DMS153 treated with DMSO at 0.1 percent for 48 hours (cell line): ENCODE results near the gene MFSD6.

Experiments
- DNase-seq: peaks from one replicate; lab custom pipeline; 2025; ENCODE audit not compliant: unreplicated experiment; lab: John Stamatoyannopoulos, UW

Gene MFSD6

DNA sequence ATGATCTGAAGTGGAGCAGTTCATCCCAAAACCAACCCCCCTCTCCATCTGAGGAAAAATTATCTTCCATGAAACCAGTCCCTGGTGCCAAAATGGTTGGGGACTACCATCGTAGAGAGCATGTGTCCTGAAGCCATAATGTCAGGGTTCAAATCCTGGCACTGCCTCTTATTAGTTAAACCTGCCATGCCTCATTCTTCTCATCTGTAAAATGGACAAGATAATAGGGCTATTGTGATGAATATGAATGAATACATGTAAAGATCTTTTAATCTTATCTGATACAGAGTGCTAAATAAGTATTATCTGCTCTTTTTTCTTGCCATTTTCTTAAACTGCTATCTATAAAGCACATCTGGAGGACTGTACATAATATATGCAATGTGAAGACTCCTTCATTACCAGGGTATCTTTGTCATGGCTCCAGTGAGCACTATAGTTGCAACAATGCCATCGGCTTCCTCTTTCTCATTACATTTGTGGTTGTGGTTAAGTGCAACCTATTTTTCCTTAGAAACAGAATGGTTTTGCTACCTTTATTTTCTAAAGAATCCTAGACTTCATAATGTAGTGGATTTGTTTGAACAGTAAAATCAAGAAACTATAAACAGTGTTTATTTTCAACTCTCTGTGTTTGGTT lies 27.0 kb downstream of the MFSD6 start:
- no peak for DNase-seq

DNA sequence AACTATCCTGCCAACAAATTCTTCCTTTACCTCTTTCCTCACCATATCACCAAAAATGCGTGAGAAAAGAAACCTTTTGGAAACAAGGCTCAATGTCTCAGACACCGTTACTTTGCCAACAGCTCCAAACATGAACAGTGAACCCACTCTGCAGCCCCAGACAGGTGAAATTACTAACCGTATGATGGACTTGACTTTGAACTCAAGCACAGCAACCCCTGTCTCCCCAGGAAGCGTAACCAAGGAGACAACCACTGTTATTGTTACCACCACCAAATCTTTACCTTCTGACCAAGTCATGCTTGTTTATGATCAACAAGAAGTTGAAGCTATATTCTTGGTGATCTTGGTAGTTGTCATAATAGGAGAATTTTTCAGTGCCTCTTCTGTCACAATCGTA lies 28.4 kb downstream of the MFSD6 start:
- DNase-seq, result no peak

DNA sequence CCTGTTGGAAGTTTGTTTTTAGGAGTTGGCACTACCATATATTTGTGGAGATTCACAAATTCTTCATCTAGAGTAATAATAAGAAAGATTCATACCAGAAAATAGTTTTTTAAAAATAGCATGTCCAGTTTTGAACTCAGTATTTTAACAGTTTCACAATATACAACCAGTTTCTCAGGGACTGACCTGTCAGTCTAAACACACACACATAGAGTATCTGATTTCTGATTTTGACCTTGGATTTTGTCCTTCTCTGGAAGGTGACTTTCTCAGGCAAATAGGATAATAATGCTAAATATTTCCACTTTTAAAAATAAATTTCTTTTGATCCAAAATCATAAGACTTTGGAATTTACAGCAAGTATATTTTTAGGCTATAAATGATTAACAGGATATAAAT lies 32.0 kb downstream of the MFSD6 start:
- DNase-seq, result no peak

DNA sequence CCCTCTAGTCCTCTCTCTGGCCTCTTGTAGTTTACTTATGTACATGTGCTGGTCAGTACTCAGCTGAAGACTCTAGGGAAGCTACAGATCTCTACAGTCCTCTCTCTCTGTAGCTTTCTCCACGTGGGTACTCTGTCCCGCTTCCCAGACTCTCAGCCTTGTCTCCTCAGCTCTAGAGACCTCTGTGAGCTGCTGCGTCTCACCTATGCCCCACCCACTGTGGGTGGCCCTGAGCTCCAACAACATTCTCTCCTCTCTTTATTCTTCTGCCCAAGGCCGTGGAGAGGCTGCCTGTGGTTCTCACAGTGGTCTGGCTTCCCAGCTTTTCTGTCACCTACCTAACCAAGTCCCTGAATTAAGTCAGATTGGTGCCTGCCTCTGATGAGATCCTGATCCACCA lies 33.4 kb downstream of the MFSD6 start:
- DNase-seq, result no peak

DNA sequence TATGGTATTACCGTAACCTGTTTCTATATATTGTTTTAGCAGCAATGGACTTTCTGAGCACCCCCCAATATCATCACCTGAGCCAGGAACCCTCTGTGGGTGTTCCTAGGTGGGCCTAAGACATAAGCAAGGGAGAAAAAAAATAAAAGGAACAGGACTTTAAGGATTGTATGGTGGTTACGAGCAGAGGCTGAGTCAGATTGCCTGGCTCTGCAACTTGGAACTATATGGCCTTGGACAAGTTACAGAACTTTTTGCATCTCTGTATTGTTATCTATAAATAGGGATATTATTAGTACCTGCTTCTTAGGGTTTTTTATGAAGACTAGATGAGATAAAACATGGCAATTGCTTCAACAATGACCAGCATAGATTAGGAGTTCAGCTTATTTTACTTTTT lies 34.9 kb downstream of the MFSD6 start:
- no peak for DNase-seq

DNA sequence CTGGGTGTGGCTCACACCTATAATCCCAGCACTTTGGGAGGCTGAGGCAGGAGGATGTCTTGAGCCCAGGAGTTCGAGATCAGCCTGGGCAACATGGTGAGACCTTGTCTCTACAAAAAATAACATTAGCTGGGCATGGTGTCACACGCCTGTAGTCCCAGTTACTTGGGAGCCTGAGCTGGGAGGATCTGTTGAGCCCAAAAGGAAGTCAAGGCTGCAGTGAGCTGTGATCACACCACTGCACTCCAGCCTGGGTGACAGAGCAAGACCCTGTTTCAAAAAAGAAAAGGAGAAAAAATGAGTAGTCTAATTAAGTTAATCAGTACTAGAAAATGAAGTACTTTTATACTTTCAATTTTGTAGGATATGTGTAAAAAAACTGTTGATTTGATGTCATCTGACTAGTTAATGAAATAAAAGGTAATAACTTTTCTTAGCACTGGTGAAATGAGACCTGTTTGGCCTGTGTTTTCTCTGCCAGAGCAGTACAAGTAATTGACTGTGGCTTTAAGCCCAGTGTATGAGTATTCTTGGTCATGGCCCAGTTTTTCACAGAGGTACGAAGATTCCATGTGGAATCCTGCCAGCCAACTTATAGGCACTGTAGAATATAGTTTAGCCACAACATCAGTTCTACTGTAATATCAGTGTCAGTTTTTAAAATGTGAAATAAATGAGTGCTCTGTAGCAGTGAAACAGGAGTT lies 35.8 kb downstream of the MFSD6 start:
- no peak for DNase-seq

DNA sequence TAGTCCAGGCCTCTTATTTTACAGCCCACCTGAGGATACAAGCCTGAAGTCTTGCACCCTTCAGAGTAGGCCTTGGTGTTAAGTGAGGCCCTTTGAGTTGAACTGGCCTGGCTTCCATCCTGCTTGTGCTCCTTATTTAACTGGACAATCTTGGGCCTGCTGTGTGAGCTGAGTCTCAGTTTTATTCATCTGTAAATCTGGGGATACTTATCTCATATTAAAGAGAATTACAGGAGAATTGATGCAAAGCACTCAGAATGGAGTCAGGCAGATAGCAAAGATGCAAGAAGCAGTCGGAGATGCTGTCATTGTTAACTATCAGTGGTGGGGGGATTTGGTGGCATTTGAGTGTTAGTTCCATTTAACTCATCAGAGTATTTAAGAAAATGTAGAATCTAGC lies 36.8 kb downstream of the MFSD6 start:
- no peak for DNase-seq

DNA sequence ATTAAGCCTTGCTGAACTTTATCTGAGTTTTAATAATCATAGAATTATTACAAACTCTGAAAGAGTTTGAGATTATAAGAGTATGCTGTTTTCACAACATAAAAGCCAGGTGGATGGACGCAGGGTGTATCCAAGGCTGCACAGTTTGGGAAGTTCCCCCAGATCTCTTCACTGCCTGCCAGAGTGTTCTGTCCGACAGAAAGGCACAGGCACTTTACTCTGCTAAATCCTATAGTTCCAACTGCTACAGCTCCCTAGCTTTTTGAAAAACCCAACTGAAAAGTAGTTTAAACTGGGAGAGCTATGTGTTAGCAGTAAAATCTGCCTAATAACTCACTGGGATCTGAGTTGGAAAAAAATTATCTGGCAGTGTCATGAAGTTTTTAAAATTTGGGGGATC lies 38.0 kb downstream of the MFSD6 start:
- no peak for DNase-seq

DNA sequence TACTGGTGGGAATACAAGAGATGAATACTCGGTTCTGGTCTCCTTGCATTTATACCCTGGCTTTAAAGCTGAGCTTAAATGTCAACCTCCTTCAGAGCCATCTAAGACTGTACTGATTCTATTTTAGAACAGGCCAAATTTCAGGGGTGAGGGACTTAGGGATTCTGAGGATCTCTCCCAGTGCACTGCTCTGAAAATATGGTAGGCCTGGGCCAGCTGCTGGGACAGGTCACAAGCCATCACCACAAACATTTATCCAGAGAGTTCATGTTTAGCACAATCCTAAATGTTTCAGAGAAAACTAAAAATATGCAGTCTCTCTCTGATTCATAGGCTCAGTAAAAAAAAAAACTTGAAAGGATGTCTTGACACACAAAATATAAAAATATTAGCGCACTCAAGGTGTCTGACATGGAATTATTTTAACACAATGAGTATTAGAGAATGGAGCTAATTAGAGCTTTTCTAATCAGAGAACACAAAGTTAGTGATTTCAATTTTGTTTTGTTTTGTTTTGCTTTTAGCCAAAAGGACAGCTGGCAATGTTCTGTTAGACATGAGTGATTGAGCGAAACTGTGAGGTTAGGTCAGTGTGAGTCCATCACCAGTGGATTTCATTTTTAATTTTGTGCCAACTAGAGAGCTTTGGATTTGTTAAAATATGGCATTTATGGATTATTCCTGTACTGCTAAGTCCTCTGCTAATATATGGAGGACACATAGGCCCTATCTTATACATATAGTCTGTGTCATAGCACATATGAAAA lies 38.8 kb downstream of the MFSD6 start:
- DNase-seq, result no peak

DNA sequence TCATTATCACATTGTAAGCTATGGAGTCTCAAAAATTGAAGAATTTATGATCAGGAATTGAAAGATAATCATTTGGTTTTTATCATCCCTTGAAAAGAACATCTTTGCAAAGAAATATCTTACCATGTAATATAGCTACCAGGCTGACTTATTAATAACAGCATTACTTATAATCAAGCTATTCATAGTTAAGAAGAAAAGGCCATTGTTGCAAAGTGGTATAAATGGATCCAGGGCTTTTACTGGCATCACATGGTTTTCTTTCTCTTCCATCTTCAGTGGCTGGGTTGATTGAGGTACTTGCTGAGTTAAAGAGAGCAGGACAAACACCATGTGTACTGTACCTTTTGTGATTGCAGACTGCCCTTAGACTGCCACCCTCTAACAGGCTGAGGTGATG lies 39.6 kb downstream of the MFSD6 start:
- no peak for DNase-seq

DNA sequence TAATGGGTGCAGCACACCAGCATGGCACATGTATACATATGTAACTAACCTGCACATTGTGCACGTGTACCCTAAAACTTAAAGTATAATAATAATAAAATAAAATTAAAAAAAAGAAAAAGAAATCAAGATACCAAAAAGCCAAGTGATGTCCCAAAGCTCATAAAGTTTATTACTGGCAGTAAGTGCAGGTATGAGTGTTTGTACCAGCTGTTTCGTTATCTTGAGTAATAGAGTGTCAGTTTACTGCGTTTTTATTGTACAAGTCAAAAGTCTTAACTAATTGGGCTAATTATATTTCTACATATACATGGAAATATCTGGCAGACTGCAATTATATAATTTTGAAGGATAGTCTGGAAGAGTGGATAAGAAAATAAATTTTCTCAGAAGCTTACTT lies 41.8 kb downstream of the MFSD6 start:
- DNase-seq, result no peak

DNA sequence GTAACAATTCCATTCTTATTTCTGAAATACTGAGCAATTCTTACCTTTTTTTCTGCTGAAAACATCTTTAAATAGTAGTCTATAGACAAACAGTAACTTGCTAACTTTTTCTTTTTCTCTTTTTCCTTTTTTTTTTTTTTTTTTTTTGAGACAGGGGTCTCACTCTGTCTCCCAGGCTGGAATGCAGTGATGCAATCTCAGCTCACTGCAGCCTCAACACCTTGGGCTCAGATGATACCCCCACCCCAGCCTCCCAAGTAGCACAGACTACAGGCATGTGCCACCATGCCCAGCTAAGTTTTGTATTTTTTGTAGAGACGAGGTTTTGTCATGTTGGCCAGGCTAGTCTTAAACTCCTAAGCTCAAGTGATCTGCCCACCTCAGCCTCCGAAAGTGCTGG lies 42.2 kb downstream of the MFSD6 start:
- no peak for DNase-seq

DNA sequence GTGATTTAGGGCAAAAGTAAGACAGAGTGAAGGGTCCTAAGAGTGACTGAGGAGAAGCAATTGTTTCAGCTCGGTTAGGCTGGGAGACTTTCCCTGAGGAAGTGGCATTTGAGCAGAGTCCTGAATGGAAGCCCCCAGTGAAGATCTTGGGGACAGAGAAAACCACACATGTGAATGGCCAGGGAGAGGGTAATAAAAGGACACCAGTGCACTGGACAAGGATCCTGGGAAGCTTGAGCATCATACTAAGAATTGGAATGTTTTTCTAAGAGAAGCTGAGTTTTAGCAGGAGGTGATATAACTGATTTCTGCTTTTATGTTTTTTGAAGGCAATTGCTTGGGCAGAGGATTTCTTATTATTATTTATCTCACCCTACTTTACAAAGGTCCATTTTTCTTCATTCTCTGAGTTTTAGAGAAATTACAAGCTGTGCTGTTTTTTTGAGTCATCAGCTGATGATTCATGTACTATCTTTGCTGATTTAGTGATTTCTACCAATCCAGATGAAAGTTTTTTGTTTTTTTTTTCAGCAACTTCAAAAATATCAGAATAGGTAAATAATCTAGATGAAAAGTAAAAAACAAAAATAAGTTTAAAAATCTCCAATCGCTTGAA lies 43.5 kb downstream of the MFSD6 start:
- DNase-seq, result no peak

DNA sequence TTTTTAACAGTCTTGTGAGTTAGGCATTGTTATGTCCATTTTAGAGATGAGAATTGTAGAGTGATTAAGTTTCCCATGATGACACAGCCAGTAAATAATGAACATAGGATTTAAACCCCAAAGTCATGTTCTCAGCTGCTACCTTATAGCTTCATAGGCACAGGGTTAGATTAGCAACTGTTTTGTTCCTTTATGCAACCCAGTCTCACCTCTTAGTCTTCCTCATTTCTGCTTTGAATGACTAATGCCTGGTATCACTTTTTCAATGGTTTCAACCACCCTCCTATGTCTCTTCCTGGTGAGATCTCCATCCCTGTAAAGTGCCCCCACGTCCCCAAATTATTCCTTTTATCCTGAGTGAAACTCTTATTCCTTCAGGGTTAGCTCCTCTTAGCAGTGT lies 44.3 kb downstream of the MFSD6 start:
- DNase-seq, result no peak

DNA sequence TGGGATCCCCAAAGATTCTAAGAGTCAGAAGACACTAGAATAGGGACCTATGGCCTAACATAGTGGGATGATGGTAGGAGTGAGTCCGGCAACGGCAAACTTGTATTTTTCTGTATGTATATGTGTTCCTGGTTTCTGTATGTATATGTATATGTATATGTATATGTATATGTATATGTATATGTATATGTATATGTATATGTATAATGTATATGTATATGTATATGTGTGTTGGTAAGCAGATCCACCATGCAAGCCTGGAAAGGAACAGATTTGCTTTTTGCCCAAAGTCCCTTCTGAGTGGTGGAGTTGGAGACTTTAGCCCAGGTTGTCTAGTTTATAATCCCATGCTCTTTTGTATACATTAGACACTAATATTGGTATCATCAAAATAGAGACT lies 46.6 kb downstream of the MFSD6 start:
- DNase-seq, result no peak

DNA sequence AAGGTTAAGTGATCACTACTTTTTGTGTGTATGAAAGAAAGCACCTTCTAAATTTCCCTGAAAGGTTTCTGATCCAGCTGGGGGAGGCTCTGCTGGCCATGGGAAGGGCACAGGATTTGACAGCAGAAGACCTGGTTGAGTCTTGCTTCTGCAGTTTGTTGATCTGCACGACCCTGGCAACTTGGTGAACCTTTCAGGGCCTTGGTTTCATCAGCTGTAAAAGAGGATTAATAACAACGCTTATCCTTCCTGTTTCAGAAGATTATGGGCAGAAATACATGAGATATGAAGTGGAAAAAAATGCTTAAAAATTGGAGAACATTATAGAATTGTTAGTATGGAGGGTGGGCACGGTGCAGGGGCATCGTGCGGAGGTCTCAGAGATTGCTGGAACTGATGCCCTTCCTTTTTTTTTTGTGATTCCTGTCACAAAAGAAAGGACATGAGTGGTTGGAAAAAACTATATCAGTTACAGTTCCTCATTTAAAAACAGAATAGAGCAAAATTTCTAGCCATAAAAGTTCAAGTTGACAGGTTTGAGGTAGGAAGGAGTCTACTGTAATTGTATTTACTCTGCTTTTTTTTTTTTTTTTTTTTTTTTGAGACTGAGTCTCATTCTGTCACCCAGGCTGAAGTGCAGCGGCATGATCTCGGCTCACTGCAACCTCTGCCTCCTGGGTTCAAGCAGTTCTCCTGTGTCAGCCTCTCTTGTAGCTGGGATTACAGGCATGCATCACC lies 47.4 kb downstream of the MFSD6 start:
- DNase-seq, result no peak

DNA sequence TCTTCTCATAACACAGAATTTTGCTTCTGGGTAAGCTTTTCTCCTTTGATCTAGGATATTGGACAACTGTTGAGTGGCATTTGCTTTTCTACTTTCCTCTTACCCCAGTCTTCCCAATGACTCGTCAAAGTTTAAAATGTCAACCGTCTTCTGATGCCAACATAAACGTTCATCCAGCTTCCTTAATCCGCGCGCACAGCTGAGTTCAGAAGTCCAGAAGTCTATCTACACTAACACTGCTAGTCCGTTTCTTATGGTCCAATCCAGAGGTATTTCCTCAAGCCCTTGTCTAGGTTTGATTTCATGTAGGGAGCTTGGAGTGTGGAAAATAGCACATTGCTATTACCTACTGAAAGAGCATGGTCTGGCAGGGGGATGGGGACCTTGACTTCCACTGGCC lies 48.7 kb downstream of the MFSD6 start:
- DNase-seq, result no peak

DNA sequence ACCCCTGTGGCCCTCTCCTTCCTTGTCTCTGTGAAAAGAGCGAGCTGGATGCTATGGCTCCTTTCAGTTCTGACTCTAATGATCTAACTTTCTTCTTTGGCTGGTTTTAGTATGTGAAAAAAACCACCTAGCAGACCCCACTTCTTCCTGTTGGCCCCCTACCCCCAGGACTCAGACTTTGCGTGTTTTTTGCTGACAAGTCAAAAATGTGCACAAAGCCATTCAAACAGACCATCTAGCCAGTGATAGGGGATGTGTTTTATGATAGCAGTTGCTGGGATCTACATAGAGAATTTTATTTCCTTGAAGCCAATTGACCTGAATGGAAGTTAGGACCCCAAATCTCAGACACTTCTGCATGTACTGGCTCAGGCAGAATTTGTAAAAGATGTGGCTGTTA lies 49.1 kb downstream of the MFSD6 start:
- DNase-seq, result no peak

DNA sequence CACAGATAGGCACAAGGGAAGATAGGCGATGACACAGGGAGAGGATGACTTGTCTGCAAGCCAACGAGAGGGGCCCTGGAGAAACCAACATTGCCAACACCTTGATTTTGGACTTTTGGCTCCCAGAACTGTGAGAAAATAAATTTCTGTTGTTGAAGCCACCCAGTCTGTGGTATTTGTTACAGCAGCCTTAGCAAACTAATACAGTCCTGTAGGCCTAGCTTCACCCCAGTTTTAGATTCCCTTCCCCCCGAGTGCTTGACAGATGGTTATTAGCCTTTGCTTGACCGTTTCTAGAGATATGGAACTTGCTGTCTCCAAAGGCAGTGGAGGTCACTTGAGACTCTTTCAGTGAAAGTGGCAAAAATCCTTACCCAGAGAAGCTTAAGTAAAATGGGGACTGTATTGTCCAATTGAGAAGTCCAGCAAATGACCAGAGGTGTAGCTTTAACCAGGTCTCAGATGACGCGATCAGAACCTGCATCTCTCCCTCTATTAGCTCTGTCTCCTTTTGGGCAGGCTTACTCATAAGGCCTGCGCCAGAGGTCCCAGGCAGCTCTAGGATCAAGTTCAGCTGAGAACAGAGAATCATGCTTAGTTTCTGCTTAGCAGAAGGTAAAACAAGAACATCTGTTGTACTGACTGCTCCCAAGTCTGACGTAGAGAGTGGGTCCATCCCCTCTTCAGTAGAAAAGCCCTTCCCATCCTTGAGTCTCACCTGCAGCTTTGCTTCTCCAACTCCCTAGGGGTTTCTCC lies 50.4 kb downstream of the MFSD6 start:
- DNase-seq, result no peak

DNA sequence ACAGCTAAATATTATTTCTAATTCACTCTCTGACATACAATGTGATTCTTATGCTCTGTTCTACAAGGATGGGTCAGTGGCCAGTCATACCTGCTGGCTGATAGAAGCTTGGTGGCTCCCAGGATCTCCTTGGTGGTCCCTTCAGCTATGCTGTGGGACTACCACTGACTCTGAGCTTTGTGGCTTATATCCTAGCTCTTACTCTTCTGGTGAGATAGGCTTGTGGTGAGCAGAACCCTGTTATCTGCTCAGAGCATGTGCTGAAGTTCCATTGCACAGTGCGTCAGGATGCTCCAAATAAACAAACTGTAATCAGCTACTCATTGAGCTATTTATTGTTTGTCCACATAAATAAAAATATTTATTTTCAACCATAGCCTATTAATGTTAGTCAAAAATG lies 51.7 kb downstream of the MFSD6 start:
- DNase-seq, result no peak

DNA sequence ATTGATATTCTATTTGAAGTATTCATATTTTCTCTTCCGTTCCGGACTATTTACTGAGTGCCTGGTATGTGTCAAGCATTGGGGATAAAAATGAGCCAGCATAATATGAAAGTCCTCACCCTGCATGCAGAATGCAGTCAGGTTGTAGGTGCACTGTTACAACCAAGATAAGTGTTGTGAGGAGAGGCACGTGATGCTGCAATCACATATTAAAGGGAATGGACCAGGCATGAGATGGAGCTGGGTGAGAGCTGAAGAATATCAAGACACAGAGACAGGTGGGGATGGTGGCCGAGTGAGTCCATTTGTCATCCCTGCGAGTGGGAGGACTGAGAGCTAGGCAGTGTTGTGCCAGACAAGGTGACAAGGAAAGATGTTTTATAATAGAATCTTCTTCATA lies 52.3 kb downstream of the MFSD6 start:
- no peak for DNase-seq
